GM12878 (cell line): ENCODE results near the gene PPOX. TPM values are rescaled to one million over a fixed set of nuclear protein-coding genes. Genes with fewer than 3 reads are reported as not detected.

Source experiments
- BACH1 ChIP-seq: fragments of 450-650 bp; IDR thresholded peaks from 2 replicates; pipeline ENCODE4 v1.6.1; 2017; ENCODE audit warnings: mild to moderate bottlenecking, borderline replicate concordance
- CHD1 ChIP-seq: IDR thresholded peaks from 2 replicates; pipeline ENCODE4 v1.6.1; 2012; ENCODE audit warnings: low read depth, low read length, improper control_type of control experiment
- CHD2 ChIP-seq: IDR thresholded peaks from 2 replicates; pipeline ENCODE4 v1.6.1; 2011; ENCODE audit warnings: low read depth, low read length, improper control_type of control experiment, borderline replicate concordance
- CHD4 ChIP-seq: fragments of 200-600 bp; sonication (generic); IDR thresholded peaks from 2 replicates; pipeline ENCODE4 v1.6.1; 2016; ENCODE audit warnings: mild to moderate bottlenecking
- CREB1 ChIP-seq: IDR thresholded peaks from 2 replicates; pipeline ENCODE4 v1.6.1; 2012; ENCODE audit warnings: low read depth, mild to moderate bottlenecking, inconsistent platforms
- ETV6 ChIP-seq, 2 experiments: fragments of 450-650 bp in 1 of 2; IDR thresholded peaks in 1 of 2; conservative IDR thresholded peaks in 1 of 2; 2 replicates each; pipeline ENCODE4 v1.6.1; 2014; ENCODE audit warnings: antibody characterized with exemption in 1 of 2, borderline replicate concordance in 1 of 2, low read depth in 1 of 2, mild to moderate bottlenecking in 1 of 2, moderate library complexity in 1 of 2
- GATAD2B ChIP-seq: fragments of 450-650 bp; conservative IDR thresholded peaks from 2 replicates; pipeline ENCODE4 v1.6.1; 2017; ENCODE audit warnings: low read depth, mild to moderate bottlenecking, moderate library complexity
- HDAC6 ChIP-seq: fragments of 200-600 bp; sonication (generic); IDR thresholded peaks from one replicate; pipeline ENCODE4 v1.8.0; 2017; ENCODE audit warnings: antibody characterized with exemption; ENCODE audit not compliant: unreplicated experiment
- JUND ChIP-seq: IDR thresholded peaks from 2 replicates; pipeline ENCODE4 v1.6.1; 2012; ENCODE audit warnings: low read depth, mild to moderate bottlenecking, low read length, improper control_type of control experiment, moderate library complexity
- KAT2A ChIP-seq: conservative IDR thresholded peaks from 2 replicates; pipeline ENCODE4 v1.6.1; 2011; ENCODE audit warnings: low read depth, low read length; ENCODE audit not compliant: control insufficient read depth
- NR2C1 ChIP-seq: fragments of 450-650 bp; IDR thresholded peaks from 2 replicates; pipeline ENCODE4 v1.6.1; 2017; ENCODE audit warnings: antibody characterized with exemption, mild to moderate bottlenecking, moderate library complexity
- POLR2A ChIP-seq: IDR thresholded peaks from 2 replicates; pipeline ENCODE4 v1.6.1; 2011; ENCODE audit warnings: low read depth, mild to moderate bottlenecking, low read length
- POU2F2 ChIP-seq: IDR thresholded peaks from 3 replicates; pipeline ENCODE4 v1.6.1; 2011; ENCODE audit warnings: low read depth, mild to moderate bottlenecking, low read length, borderline replicate concordance
- RAD51 ChIP-seq: fragments of 450-650 bp; IDR thresholded peaks from 2 replicates; pipeline ENCODE4 v1.6.1; 2016; ENCODE audit warnings: moderate library complexity, mild to moderate bottlenecking, inconsistent platforms
- TBL1XR1 ChIP-seq: IDR thresholded peaks from 2 replicates; pipeline ENCODE4 v1.6.1; 2012; ENCODE audit warnings: low read depth, low read length, improper control_type of control experiment
- TCF3 ChIP-seq: IDR thresholded peaks from 2 replicates; pipeline ENCODE4 v1.6.1; 2012; ENCODE audit warnings: low read depth, mild to moderate bottlenecking, low read length, borderline replicate concordance; ENCODE audit not compliant: insufficient read depth
- polyA plus RNA-seq, 11 experiments: library from polyadenylated mRNA; depleted of rRNA in 4 of 11; unstranded in 6 of 11; stranded (reverse) in 5 of 11; fragments of >200 nt; fragmentation: Nextera tagmentation in 4 of 11; fragmentation: Illumina TruSeq in 1 of 11; extraction: Ambion mirVana in 4 of 11; extraction: Trizol in 1 of 11; gene quantifications; 1 replicate in 1 of 11; 2 replicates in 10 of 11; pipeline versions ENCODE4 v1.2.1 to v1.2.3, GENCODE V29; 2011 to 2016; ENCODE audit warnings: inconsistent platforms in 2 of 11, missing spikeins in 2 of 11, low read depth in 1 of 11
- total RNA-seq, 4 experiments: library from RNA; depleted of rRNA in 3 of 4; stranded (reverse); fragments of >200 nt in 3 of 4; fragmentation: Illumina TruSeq in 1 of 4; extraction: Trizol in 1 of 4; gene quantifications; 2 replicates each; pipeline versions ENCODE4 v1.2.1 to v1.2.3, GENCODE V29; 2013 to 2021
- TF ChIP-seq, protein P1 (sequence below): fragments of 450-650 bp; IDR thresholded peaks from 2 replicates; pipeline ENCODE4 v1.6.1; 2016; ENCODE audit warnings: mild to moderate bottlenecking
- TF ChIP-seq, protein P2 (sequence below): IDR thresholded peaks from 2 replicates; pipeline ENCODE4 v1.6.1; 2011; ENCODE audit warnings: low read depth, mild to moderate bottlenecking, low read length, moderate library complexity, borderline replicate concordance; ENCODE audit errors: extremely low read depth

The PPOX gene
- total and polyA plus RNA-seq, 10 of the 15 experiments (the other 5 are each of a cell fraction or from before 2014, with no cell fraction given), result 8.9 to 31.5 (median 20.3) TPM

DNA sequence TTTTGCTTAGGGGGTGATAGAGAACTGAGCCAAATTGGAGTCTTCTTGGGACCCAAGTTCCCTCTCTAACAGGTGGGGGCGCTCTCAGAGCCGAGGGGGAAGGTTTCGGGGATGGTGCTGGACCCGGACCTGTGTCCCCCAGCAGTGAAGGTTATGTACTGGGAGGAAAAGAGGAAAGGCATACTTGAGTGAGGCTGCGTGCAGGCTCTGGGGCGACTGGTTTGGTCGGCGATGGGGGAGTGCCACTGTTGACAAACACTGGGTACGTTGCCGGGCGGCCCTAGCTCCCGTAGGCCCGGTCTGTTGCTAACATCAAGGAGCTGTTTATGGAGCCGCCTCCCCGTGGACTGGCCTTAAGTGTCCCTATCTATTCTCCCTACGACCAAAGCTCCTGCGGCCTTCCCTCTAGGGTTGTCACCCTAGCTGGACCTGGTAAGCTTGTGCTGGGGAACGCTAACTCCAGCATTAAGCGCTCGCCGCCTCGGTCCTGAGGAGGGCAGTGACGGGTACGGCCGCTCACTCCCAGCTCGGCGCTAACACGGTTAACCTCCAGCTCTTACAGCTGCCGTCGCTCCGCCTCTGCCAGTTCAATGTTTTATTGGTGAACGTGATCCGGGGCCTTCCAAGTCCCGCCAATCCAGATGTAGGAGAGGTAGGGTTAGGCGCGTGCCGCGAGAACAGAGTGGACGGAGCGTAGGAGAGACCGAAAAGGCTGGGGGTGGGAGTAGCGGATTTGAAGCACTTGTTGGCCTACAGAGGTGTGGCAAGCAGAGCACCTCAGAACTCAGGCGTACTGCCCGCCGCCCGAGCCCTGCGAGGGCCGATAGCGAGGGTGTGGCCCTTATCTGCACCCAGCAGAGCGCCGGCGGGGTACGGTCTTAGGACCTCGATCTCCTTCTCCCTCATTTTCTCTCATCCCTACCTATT lies at the start of gene PPOX (continued):
- TF ChIP-seq RAD51 (peak; percentile 85), TCF3 (peak; percentile 62; the same call in 1 of the 2 replicates), ETV6 (conservative IDR thresholded peaks at IDR 0.05 in 1 of 2, IDR thresholded peaks at IDR 0.05 in 1 of 2; ENCODE audit: borderline replicate concordance in 1 of 2, low read depth in 1 of 2) (no peak), CREB1 (peak; percentile 73), POLR2A (peak; percentile 88), GATAD2B (peak; percentile 64; the same call in 1 of the 2 replicates), KAT2A (no peak), BACH1 (peak; percentile 54; the same call in 1 of the 2 replicates), TBL1XR1 (0 out of 2 replicates have a peak, but pooled peaks have one; percentile 35), POU2F2 (no peak), NR2C1 (no peak), HDAC6 (no peak), CHD4 (no peak), JUND (0 out of 2 replicates have a peak, but pooled peaks have one; percentile 3), CHD1 (0 out of 2 replicates have a peak, but pooled peaks have one; percentile 39), CHD2 (peak; percentile 98)
- TF ChIP-seq, protein P1, sequence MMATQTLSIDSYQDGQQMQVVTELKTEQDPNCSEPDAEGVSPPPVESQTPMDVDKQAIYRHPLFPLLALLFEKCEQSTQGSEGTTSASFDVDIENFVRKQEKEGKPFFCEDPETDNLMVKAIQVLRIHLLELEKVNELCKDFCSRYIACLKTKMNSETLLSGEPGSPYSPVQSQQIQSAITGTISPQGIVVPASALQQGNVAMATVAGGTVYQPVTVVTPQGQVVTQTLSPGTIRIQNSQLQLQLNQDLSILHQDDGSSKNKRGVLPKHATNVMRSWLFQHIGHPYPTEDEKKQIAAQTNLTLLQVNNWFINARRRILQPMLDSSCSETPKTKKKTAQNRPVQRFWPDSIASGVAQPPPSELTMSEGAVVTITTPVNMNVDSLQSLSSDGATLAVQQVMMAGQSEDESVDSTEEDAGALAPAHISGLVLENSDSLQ, result peak; percentile 79
- TF ChIP-seq, protein P2, sequence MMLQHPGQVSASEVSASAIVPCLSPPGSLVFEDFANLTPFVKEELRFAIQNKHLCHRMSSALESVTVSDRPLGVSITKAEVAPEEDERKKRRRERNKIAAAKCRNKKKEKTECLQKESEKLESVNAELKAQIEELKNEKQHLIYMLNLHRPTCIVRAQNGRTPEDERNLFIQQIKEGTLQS, result no peak
